K562 (cell line): ENCODE data around the gene DTNB. TPM values are rescaled to one million over a fixed set of nuclear protein-coding genes. Genes with fewer than 3 reads are reported as not detected.

Experiments used
- ATAC-seq: fragments of 200-7000 bp; cut with Tn5 transposase; 3 replicates; pipeline ENCODE4 v1.9.1; 2020; ENCODE audit warnings: moderate library complexity
- BruUV-seq: library from RNA; stranded (reverse); fragments of 400-500 nt; replicated peaks from 2 replicates; lab custom pipeline; 2021; lab: Mats Ljungman, UMichigan
- CTCF ChIA-PET: fragments of 300-600 bp; formaldehyde crosslinking; extraction: SDS; loops from one replicate; lab custom pipeline; 2021; ENCODE audit warnings: low intra/inter-chr PET ratio; lab: Yijun Ruan, JAX
- POLR2A ChIA-PET: fragments of 300-600, 350-650 bp; sonication (Branson Sonifier 250); formaldehyde crosslinking; extraction: SDS; loops from one replicate; lab custom pipeline; 2021; ENCODE audit warnings: antibody characterized with exemption, inconsistent platforms; lab: Yijun Ruan, JAX
- DNase-seq, 4 experiments: peaks; one replicate each; pipeline versions ENCODE4 v3.0.0 to v3.0.0-alpha.2; 2011 to 2018; ENCODE audit warnings: low spot score in 3 of 4, mixed read lengths in 3 of 4; ENCODE audit errors: extremely low read depth in 1 of 4
- FAIRE-seq: peaks from 2 replicates; lab custom pipeline; 2011; peaks lifted over from hg19 to GRCh38; lab: Jason Lieb, UNC
- H2AFZ ChIP-seq: 2 replicates; pipeline ENCODE4 v1.6.0; 2011; ENCODE audit warnings: low read depth, low read length, control low read depth, inconsistent platforms
- H3K27ac ChIP-seq: fragments of 200-600 bp; 3 replicates; pipeline ENCODE4 v1.8.0; 2011; ENCODE audit warnings: low read depth, mild to moderate bottlenecking, control low read depth, inconsistent platforms, low read length, moderate library complexity, mixed read lengths; ENCODE audit errors: extremely low read depth
- H3K27me3 ChIP-seq, 2 experiments: fragments of 300-600 bp in 1 of 2; 2 replicates in 1 of 2; 3 replicates in 1 of 2; pipeline versions ENCODE4 v1.6.0 to v1.8.0; 2011; ENCODE audit warnings: inconsistent platforms in 2 of 2, low read length in 2 of 2, mild to moderate bottlenecking in 1 of 2, mixed read lengths in 1 of 2, moderate library complexity in 1 of 2; ENCODE audit not compliant: control insufficient read depth in 2 of 2, insufficient read depth in 2 of 2
- H3K36me3 ChIP-seq: fragments of 300-600 bp; 3 replicates; pipeline ENCODE4 v1.8.0; 2011; ENCODE audit warnings: mild to moderate bottlenecking, low read length, inconsistent platforms; ENCODE audit not compliant: control insufficient read depth, insufficient read depth
- H3K4me1 ChIP-seq, 2 experiments: fragments of 200-600 bp in 1 of 2; replicated peaks in 1 of 2; 2 replicates in 1 of 2; 3 replicates in 1 of 2; pipeline versions ENCODE4 v1.5.1 to v1.8.0; 2011; ENCODE audit warnings: inconsistent platforms in 2 of 2, low read length in 2 of 2, mild to moderate bottlenecking in 1 of 2, mixed read lengths in 1 of 2, moderate library complexity in 1 of 2; ENCODE audit not compliant: control insufficient read depth in 2 of 2, insufficient read depth in 2 of 2
- H3K4me2 ChIP-seq: 2 replicates; pipeline ENCODE4 v1.6.1; 2011; ENCODE audit warnings: low read length, control low read depth, inconsistent platforms, mixed read lengths; ENCODE audit not compliant: insufficient read depth
- H3K4me3 ChIP-seq: fragments of 200-600 bp; sonication (generic), shearing (Covaris generic); 2 replicates; pipeline ENCODE4 v1.5.1; 2016; ENCODE audit warnings: control low read depth, inconsistent platforms
- H3K79me2 ChIP-seq: fragments of 200-600 bp; 3 replicates; pipeline ENCODE4 v1.8.0; 2011; ENCODE audit warnings: low read length, inconsistent platforms; ENCODE audit not compliant: control insufficient read depth, insufficient read depth
- H3K9ac ChIP-seq, 2 experiments: 2 replicates each; pipeline versions ENCODE4 v1.6.0 to v1.6.1; 2011; ENCODE audit warnings: low read depth in 2 of 2, low read length in 2 of 2, control low read depth in 1 of 2, inconsistent platforms in 1 of 2, mild to moderate bottlenecking in 1 of 2, mixed read lengths in 1 of 2; ENCODE audit not compliant: insufficient read depth in 1 of 2
- H3K9me1 ChIP-seq: one replicate; pipeline ENCODE4 v1.6.0; 2011; ENCODE audit warnings: inconsistent platforms, mild to moderate bottlenecking, low read length, moderate library complexity; ENCODE audit not compliant: control insufficient read depth, insufficient read depth
- H3K9me3 ChIP-seq: replicated peaks from 2 replicates; pipeline ENCODE4 v1.5.1; 2011; ENCODE audit warnings: low read depth, low read length, inconsistent platforms; ENCODE audit not compliant: control insufficient read depth, insufficient read depth
- H4K20me1 ChIP-seq: replicated peaks from 2 replicates; pipeline ENCODE4 v1.6.1; 2011; ENCODE audit warnings: low read length, inconsistent platforms, mixed read lengths; ENCODE audit not compliant: control insufficient read depth, insufficient read depth
- E2F8 ChIP-seq: fragments of 450-650 bp; IDR thresholded peaks from 2 replicates; pipeline ENCODE4 v1.7.1; 2018; ENCODE audit warnings: mild to moderate bottlenecking, low read depth; ENCODE audit not compliant: partially characterized antibody
- GABPB2 ChIP-seq: fragments of 250-450 bp; sonication (Bioruptor Pico); conservative IDR thresholded peaks from 2 replicates; pipeline ENCODE4 v1.5.1; 2021; ENCODE audit warnings: mild to moderate bottlenecking
- PHB ChIP-seq: fragments of 250-450 bp; sonication (Bioruptor Pico); IDR thresholded peaks from 2 replicates; pipeline ENCODE4 v1.5.0; 2021
- POLR2AphosphoS5 ChIP-seq: IDR thresholded peaks from 2 replicates; pipeline ENCODE4 v1.6.1; 2011; ENCODE audit warnings: mild to moderate bottlenecking, low read depth, low read length, moderate library complexity; ENCODE audit not compliant: control insufficient read depth, insufficient read depth
- PRPF4 ChIP-seq: fragments of 200-400 bp; formaldehyde crosslinking; IDR thresholded peaks from one replicate; pipeline ENCODE4 v1.6.1; 2017; ENCODE audit warnings: low read length, low read depth, mild to moderate bottlenecking; ENCODE audit not compliant: insufficient read depth, poor library complexity, severe bottlenecking
- TFAP4 ChIP-seq: sonication (generic); formaldehyde crosslinking; IDR thresholded peaks from 2 replicates; pipeline ENCODE4 v1.8.0; 2022; ENCODE audit warnings: missing genetic modification reagents, mild to moderate bottlenecking, moderate library complexity, borderline replicate concordance
- TGIF2 ChIP-seq: sonication (generic); formaldehyde crosslinking; IDR thresholded peaks from 2 replicates; pipeline ENCODE4 v1.8.1; 2022; ENCODE audit warnings: mild to moderate bottlenecking, missing genetic modification reagents, moderate library complexity
- ZBTB33 ChIP-seq: sonication (generic); formaldehyde crosslinking; IDR thresholded peaks from 2 replicates; pipeline ENCODE4 v1.8.1; 2023; ENCODE audit warnings: mild to moderate bottlenecking, missing genetic modification reagents
- WGBS: fragments of 100-300 bp; shearing (Covaris generic); methylation state at CpG from one replicate; pipeline ENCODE4 v1.1.6; 2016; ENCODE audit warnings: low coverage, mixed read lengths; ENCODE audit not compliant: insufficient coverage; ENCODE audit errors: missing lambda C conversion rate; 5-methylcytosine and 5-hydroxymethylcytosine counted together
- in situ Hi-C: fragments of 300-500 bp; cut with MboI; formaldehyde crosslinking; loops from 4 replicates; pipeline ENCODE4 v1.15.0; 2018; ENCODE audit warnings: inconsistent platforms, mixed read lengths
- intact Hi-C: fragments of 100-400 bp; cut with micrococcal nuclease; formaldehyde crosslinking; loops from 2 replicates; pipeline ENCODE4 v1.14.2; 2022
- polyA plus RNA-seq, 8 experiments: library from polyadenylated mRNA; depleted of rRNA in 4 of 8; stranded (reverse) in 5 of 8; unstranded in 3 of 8; fragments of >200 nt; fragmentation: Nextera tagmentation in 2 of 8; fragmentation: Illumina TruSeq in 1 of 8; extraction: Ambion mirVana in 2 of 8; extraction: Trizol in 1 of 8; gene quantifications; 2 replicates each; pipeline versions ENCODE4 v1.2.1 to v1.2.3, GENCODE V29; 2011 to 2014; ENCODE audit warnings: inconsistent platforms in 1 of 8, missing spikeins in 1 of 8
- total RNA-seq, 7 experiments: library from RNA; depleted of rRNA in 6 of 7; stranded (reverse); fragments of >200 nt in 6 of 7; fragmentation: Illumina TruSeq in 2 of 7; extraction: Trizol in 2 of 7; gene quantifications; 2 replicates each; pipeline versions ENCODE4 v1.2.1 to v1.2.3, GENCODE V29; 2011 to 2021; ENCODE audit warnings: low replicate concordance in 1 of 7
- TF ChIP-seq, protein P1 (sequence below): fragments of 450-650 bp; IDR thresholded peaks from 2 replicates; pipeline ENCODE4 v1.6.1; 2018; ENCODE audit not compliant: partially characterized antibody
- TF ChIP-seq, protein P2 (sequence below): sonication (generic); formaldehyde crosslinking; IDR thresholded peaks from 2 replicates; pipeline ENCODE4 v1.8.1; 2023; ENCODE audit warnings: mild to moderate bottlenecking, missing genetic modification reagents

The DTNB gene
- total and polyA plus RNA-seq, 9 of the 15 experiments (the other 6 are each of a cell fraction or from before 2014, with no cell fraction given), result 0.18 to 2.0 (median 0.77) TPM; not detected in 2

DNA sequence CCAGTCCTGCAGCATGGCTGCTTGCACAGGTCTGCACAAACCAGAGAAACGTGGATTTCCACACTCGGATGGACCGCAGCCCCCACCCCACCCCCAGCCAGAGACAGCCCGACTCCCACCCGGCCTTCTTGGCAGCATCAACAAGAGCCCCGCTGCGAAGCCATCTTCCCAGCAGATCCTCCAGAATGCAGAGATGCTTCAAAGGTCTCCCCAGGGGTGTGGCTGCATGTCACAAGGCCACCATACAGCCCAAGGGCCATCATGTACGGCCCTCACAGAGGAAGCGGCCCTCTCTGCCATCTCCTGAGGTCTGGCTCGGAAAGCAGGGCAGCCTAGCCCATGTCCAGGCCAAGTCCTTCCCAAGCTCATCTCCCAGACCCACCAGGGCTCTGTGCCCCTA, 343.1 kb downstream of the DTNB start:
- H3K4me1 ChIP-seq, result no peaks in the 10 kb centered on the region; a peak in 1 of 5 replicates
- no peaks in the 10 kb centered on the region for H3K36me3 ChIP-seq
- H4K20me1 ChIP-seq, result peaks cover 22% of the 10 kb centered on the region; the same call in 1 of the 2 replicates
- 2% methylated on average over 10 of the region's 10 CpGs for WGBS
- H3K79me2 ChIP-seq, result no peaks in the 10 kb centered on the region
- BruUV-seq, result no TSS peak
- FAIRE-seq (no peak), DNase-seq (no peak), ATAC-seq (no peak)
- intact Hi-C loops (no loop called here), in situ Hi-C loops (no loop called here)
- H3K9me3 ChIP-seq, result no peaks in the 10 kb centered on the region; the same call in 1 of the 2 replicates
- H3K27ac ChIP-seq, result no peak overlapping the region
- no peaks in the 10 kb centered on the region for H3K9me1 ChIP-seq
- H3K27me3 ChIP-seq, result peaks cover 48 to 77% of the 10 kb centered on the region in 2 experiments; a peak in 4 of 5 replicates
- no peak overlapping the region for H3K4me2 ChIP-seq
- H3K9ac ChIP-seq, result no peak overlapping the region
- H3K4me3 ChIP-seq, result no peak overlapping the region
- H2AFZ ChIP-seq, result no peak overlapping the region
- CTCF ChIA-PET, result no interaction called here
- POLR2A ChIA-PET, result interaction anchor here (0.7 kb wide), 1 partner anchor 33 kb away, joined by 3 read pairs; no protein-coding TSS in a partner anchor
- TF ChIP-seq ZBTB33, result no peak
- TF ChIP-seq TGIF2 (CRISPR knock-in tag), result no peak
- TF ChIP-seq TFAP4, result no peak
- TF ChIP-seq, protein P1, sequence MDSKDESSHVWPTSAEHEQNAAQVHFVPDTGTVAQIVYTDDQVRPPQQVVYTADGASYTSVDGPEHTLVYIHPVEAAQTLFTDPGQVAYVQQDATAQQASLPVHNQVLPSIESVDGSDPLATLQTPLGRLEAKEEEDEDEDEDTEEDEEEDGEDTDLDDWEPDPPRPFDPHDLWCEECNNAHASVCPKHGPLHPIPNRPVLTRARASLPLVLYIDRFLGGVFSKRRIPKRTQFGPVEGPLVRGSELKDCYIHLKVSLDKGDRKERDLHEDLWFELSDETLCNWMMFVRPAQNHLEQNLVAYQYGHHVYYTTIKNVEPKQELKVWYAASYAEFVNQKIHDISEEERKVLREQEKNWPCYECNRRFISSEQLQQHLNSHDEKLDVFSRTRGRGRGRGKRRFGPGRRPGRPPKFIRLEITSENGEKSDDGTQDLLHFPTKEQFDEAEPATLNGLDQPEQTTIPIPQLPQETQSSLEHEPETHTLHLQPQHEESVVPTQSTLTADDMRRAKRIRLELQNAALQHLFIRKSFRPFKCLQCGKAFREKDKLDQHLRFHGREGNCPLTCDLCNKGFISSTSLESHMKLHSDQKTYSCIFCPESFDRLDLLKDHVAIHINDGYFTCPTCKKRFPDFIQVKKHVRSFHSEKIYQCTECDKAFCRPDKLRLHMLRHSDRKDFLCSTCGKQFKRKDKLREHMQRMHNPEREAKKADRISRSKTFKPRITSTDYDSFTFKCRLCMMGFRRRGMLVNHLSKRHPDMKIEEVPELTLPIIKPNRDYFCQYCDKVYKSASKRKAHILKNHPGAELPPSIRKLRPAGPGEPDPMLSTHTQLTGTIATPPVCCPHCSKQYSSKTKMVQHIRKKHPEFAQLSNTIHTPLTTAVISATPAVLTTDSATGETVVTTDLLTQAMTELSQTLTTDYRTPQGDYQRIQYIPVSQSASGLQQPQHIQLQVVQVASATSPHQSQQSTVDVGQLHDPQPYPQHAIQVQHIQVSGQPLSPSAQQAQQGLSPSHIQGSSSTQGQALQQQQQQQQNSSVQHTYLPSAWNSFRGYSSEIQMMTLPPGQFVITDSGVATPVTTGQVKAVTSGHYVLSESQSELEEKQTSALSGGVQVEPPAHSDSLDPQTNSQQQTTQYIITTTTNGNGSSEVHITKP, result no peak
- no peak for TF ChIP-seq PHB (CRISPR knock-in tag)
- no peak for TF ChIP-seq GABPB2 (CRISPR knock-in tag)
- TF ChIP-seq POLR2AphosphoS5, result no peak
- TF ChIP-seq, protein P2, sequence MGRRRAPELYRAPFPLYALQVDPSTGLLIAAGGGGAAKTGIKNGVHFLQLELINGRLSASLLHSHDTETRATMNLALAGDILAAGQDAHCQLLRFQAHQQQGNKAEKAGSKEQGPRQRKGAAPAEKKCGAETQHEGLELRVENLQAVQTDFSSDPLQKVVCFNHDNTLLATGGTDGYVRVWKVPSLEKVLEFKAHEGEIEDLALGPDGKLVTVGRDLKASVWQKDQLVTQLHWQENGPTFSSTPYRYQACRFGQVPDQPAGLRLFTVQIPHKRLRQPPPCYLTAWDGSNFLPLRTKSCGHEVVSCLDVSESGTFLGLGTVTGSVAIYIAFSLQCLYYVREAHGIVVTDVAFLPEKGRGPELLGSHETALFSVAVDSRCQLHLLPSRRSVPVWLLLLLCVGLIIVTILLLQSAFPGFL (CRISPR knock-in tag), result no peak
- no peak for TF ChIP-seq PRPF4
- no peak for TF ChIP-seq E2F8
